Measurements from ENCODE around the gene RNF34.

Gene RNF34

DNA sequence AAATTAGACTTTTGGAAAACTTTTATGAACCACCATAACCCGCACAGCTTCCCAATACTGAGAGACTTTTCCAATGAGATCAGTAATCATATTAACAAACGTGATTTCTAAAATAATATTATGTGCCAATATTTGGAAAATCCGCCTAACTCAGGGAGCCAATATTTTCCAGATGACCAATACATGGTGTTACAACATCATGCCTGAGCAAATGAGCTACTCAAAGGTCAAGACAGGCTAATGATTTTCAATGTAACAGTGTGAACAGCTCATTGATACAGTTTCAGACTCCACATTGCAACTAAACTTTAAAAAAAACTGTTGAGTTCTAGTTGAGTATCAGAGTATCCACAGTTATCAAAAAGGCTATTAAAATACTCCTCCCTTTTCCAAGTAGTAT is 46.8 kb downstream of the RNF34 start:
- TF ChIP-seq, protein P1, sequence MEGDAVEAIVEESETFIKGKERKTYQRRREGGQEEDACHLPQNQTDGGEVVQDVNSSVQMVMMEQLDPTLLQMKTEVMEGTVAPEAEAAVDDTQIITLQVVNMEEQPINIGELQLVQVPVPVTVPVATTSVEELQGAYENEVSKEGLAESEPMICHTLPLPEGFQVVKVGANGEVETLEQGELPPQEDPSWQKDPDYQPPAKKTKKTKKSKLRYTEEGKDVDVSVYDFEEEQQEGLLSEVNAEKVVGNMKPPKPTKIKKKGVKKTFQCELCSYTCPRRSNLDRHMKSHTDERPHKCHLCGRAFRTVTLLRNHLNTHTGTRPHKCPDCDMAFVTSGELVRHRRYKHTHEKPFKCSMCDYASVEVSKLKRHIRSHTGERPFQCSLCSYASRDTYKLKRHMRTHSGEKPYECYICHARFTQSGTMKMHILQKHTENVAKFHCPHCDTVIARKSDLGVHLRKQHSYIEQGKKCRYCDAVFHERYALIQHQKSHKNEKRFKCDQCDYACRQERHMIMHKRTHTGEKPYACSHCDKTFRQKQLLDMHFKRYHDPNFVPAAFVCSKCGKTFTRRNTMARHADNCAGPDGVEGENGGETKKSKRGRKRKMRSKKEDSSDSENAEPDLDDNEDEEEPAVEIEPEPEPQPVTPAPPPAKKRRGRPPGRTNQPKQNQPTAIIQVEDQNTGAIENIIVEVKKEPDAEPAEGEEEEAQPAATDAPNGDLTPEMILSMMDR (IDR thresholded peaks at IDR 0.05) = no peak
- Histone ChIP-seq H3K27ac (no peak overlapping the region), H3K4me3 (no peak overlapping the region)
- no peak for DNase-seq (ENCODE audit: low spot score)

DNA sequence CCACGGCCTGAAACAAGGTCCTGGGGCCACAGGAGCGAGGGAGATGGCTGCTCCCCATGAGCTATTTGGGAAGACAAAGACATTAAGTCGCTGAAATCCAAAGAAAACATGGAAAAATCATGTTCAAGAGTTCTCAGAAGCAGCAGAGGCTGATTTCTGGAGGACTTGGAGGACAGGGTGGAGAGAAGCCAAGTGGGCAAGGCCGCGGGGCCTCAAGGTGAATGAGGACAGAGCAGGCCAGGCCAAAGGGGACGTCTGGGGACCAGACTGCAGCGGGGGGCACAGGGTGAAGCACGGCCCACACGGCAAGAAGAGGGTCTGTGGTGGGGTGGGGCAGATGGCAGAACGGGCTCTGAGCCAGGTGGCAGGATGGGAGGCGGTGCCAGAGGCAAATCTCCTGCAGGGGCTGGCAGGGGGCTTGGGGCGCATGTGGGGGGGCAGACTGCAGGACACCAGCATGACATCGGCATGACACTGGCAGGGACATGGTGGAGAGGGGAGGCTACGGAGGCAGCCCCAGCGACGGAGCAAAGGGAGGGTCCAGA is 48.9 kb downstream of the RNF34 start:
- TF ChIP-seq, protein P1 (IDR thresholded peaks at IDR 0.05) = no peak
- no peak for DNase-seq (ENCODE audit: low spot score)
- no peak overlapping the region for H3K27ac ChIP-seq
- H3K4me3 ChIP-seq = no peak overlapping the region

DNA sequence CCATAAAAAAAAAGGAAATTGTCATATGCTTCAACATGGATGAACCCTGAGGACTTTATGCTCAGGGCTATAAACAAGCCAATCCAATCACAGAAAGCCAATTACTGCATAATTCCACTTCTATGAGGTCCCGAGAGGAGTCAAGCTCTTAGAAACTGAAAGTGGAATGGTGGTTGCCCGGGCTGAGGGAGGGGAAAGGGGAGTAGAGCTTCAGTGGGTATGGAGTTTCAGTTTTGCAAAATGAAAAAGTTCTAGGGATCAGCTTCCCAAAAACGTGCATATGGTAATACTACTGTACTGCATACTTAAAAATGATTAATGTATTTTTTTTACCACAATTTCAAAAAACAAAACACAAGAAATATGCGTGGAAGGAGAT is 52.0 kb downstream of the RNF34 start:
- TF ChIP-seq, protein P1 (IDR thresholded peaks at IDR 0.05) = no peak
- peak overlapping the region in 1 of 2 donors; percentile 55 for H3K27ac ChIP-seq

DNA sequence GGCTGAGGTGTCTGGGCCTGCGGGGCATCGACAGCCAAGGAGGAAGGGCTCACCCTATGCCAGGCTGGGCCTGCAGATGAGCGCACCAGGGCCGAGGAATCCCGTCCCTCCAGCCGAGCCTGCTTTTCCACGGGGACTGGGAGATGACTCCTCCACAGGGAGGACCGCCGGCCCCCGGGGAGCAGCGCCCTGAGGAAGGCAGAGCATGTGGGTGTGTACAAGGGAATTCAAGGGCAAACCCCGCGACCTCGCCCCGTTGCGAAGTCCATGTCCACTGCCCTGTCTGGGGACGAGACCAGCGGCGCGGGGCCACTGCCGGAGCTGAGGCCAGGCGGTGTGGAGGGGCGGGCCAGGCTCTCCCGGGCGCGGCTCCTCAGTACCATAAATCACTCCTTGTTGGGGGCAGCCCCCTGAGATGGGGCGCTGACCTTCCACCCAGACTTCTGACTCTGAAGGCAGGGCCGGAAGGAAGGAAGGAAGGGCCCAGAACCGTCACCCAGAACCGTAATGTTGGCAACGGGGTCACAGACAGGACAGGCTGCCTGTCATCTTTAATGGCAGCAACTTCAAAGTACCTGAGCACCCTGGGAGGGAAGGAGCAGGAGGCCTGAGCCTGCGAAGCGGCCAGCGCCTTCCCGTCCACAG is 52.5 kb downstream of the RNF34 start:
- DNase-seq (ENCODE audit: low spot score) = no peak
- no peak overlapping the region for H3K4me3 ChIP-seq
- H3K27ac ChIP-seq = peak overlapping the region in 1 of 2 donors; percentile 55
- TF ChIP-seq, protein P1 (IDR thresholded peaks at IDR 0.05) = no peak

More for the DNA sequence above, 52.0 kb downstream of the RNF34 start:
- DNase-seq (ENCODE audit: low spot score) = no peak
- H3K4me3 ChIP-seq = no peak overlapping the region

DNA sequence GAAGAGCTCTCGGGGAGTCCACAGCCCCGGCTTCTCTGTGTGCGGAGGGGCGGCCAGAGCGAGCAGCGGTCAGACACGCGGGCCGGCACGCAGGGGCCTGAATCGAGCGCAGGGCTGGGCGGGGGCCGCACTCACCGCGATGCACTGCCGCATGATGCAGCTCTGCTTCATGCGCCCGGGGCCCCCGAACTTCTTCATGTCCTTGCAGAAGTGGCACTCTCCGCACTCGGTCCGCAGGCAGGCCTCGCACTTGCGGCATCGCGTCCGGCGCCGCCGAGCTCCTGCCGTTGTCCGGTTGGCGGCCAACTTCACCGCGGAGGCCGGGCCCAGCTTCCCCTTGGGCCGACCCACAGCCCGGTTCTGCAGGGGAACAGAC is 53.1 kb downstream of the RNF34 start:
- Histone ChIP-seq H3K4me3 (no peak overlapping the region), H3K27ac (no peak overlapping the region)
- DNase-seq (ENCODE audit: low spot score) = no peak
- TF ChIP-seq, protein P1 (IDR thresholded peaks at IDR 0.05) = no peak

DNA sequence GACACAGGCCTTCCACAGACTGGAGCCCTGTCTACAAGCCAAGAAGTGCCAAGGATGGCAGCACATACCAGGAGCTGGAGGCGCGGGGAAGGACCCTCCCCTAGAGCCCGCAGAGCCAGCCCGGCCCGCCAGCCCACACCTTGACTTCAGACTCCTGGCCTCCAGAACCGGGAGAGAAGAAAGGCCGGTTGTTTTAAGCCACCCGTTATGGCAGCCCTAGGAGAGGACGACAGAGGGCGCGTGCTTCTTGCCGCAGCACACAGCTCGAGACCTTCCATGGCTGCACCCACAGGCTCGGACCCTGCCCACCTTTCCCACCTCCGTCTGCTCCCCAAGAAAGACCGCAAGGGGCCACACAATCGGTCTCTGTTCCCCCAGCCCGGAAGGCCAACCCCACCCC is 53.7 kb downstream of the RNF34 start:
- no peak for DNase-seq (ENCODE audit: low spot score)
- Histone ChIP-seq H3K27ac (no peak overlapping the region), H3K4me3 (no peak overlapping the region)
- TF ChIP-seq, protein P1 (IDR thresholded peaks at IDR 0.05) = no peak

DNA sequence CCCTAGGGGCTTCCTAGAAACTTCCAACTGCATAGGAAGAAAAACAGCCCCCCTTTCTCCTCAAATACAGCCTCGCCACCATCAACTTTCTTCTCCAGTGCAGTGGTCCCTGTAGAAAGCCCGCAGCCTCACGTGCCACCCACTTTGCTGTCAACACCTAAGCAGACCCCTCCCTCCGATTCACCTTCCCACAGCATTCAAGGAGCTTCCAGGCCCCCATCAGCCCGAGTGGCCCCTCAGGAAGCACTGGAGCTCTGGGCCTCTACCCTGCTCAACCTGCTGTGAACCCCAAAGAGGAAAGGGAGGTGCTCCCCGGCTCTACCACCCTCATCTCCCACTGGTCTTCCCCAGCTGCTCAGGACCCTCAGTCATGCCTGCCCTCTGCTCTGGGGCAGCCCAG is 55.0 kb downstream of the RNF34 start:
- no peak overlapping the region for H3K4me3 ChIP-seq
- no peak for DNase-seq (ENCODE audit: low spot score)
- H3K27ac ChIP-seq = no peak overlapping the region
- TF ChIP-seq, protein P1 (IDR thresholded peaks at IDR 0.05) = no peak

Measured in coronary artery (tissue), 2 donors.